HG02759 (cell line): ENCODE measurements around the gene CFL2.
A peak's percentile ranks its signal among the peaks of the same experiment; 100 is the strongest.
"Not testable (repeated sequence)": the region's sequence is repeated elsewhere in the genome, so short reads cannot be mapped to it uniquely, and the experiment has no call there.

ENCODE experiments used
- ATAC-seq: cut with Tn5 transposase; IDR thresholded peaks from one replicate; pipeline ENCODE4 v1.9.1; 2021; ENCODE audit warnings: mild to moderate bottlenecking, moderate library complexity; ENCODE audit not compliant: unreplicated experiment

Gene CFL2

GRCh38 chr14:34714320-34715126 is at the start of gene CFL2:
Gene CFL2 (minus strand): TSS chr14:34714593. CDS start chr14:34714540, 53 bp downstream.
- peak; percentile 94 for ATAC-seq

GRCh38 chr14:34755215-34755614 is 40.8 kb upstream of the CFL2 start:
- ATAC-seq = no peak

GRCh38 chr14:34754687-34755086 is 40.3 kb upstream of the CFL2 start:
- no peak for ATAC-seq

- ATAC-seq = no peak
Measured at GRCh38 chr14:34750670-34751069, 36.3 kb upstream of the CFL2 start.

- ATAC-seq = no peak
Measured at GRCh38 chr14:34750233-34750632, 35.8 kb upstream of the CFL2 start.

- ATAC-seq = no peak
Measured at GRCh38 chr14:34749408-34749807, 35.0 kb upstream of the CFL2 start.

GRCh38 chr14:34742270-34743115 is 28.1 kb upstream of the CFL2 start:
- no peak for ATAC-seq

GRCh38 chr14:34741840-34742239 is 27.4 kb upstream of the CFL2 start:
- ATAC-seq = no peak

GRCh38 chr14:34740139-34740538 is 25.7 kb upstream of the CFL2 start:
- not testable (repeated sequence) for ATAC-seq

GRCh38 chr14:34737079-34737478 is 22.7 kb upstream of the CFL2 start:
- ATAC-seq = not testable (repeated sequence)

- no peak for ATAC-seq
Measured at GRCh38 chr14:34733245-34733644, 18.9 kb upstream of the CFL2 start.

- no peak for ATAC-seq
Measured at GRCh38 chr14:34732802-34733201, 18.4 kb upstream of the CFL2 start.

- no peak for ATAC-seq
Measured at GRCh38 chr14:34723867-34724266, 9.5 kb upstream of the CFL2 start.

- ATAC-seq = no peak
Measured at GRCh38 chr14:34722723-34723545, 8.5 kb upstream of the CFL2 start.

- no peak for ATAC-seq
Measured at GRCh38 chr14:34721129-34721528, 6.7 kb upstream of the CFL2 start.

GRCh38 chr14:34718750-34719304 is 4.4 kb upstream of the CFL2 start:
- ATAC-seq = no peak

GRCh38 chr14:34715127-34715863 is 902 bp upstream of the CFL2 start:
- no peak for ATAC-seq

- peak; percentile 26 for ATAC-seq
Measured at GRCh38 chr14:34713681-34714319, 593 bp downstream of the CFL2 start.

GRCh38 chr14:34713122-34713680 is 1.2 kb downstream of the CFL2 start:
- no peak for ATAC-seq
